ENCODE measurements around the gene CDCA8. TPM values are rescaled to one million over a fixed set of nuclear protein-coding genes. Genes with fewer than 3 reads are reported as not detected.

The CDCA8 gene
- total RNA-seq, 1 experiment from 2014 or later = 28.8 TPM

GRCh38 chr1:37662031-37662755 lies 30.1 kb upstream of the CDCA8 start:
- Histone ChIP-seq H3K27me3 (replicated peaks) (peaks cover 32% of the 10 kb centered on the region), H3K9me3 (replicated peaks) (no peaks in the 10 kb centered on the region), H3K36me3 (no peaks in the 10 kb centered on the region), H3K4me1 (replicated peaks) (no peaks in the 10 kb centered on the region), H3K4me3 (no peak overlapping the region), H3K27ac (no peak overlapping the region)
- DNase-seq (ENCODE audit: low read depth in 1 of 2, low spot score in 2 of 2) = no peak

GRCh38 chr1:37663426-37664000 lies 28.8 kb upstream of the CDCA8 start:
- H3K36me3 ChIP-seq = no peaks in the 10 kb centered on the region
- peaks cover 35% of the 10 kb centered on the region for H3K27me3 ChIP-seq (replicated peaks)
- peak in 1 of 2 experiments; percentile 6 for DNase-seq (ENCODE audit: low read depth in 1 of 2, low spot score in 2 of 2)
- H3K9me3 ChIP-seq (replicated peaks) = no peaks in the 10 kb centered on the region
- no peak overlapping the region for H3K27ac ChIP-seq
- H3K4me3 ChIP-seq = no peak overlapping the region
- no peaks in the 10 kb centered on the region for H3K4me1 ChIP-seq (replicated peaks)

- Histone ChIP-seq H3K4me3 (no peak overlapping the region), H3K9me3 (replicated peaks) (no peaks in the 10 kb centered on the region), H3K27ac (no peak overlapping the region), H3K4me1 (replicated peaks) (no peaks in the 10 kb centered on the region), H3K36me3 (no peaks in the 10 kb centered on the region), H3K27me3 (replicated peaks) (peaks cover 41% of the 10 kb centered on the region)
- DNase-seq (ENCODE audit: low read depth in 1 of 2, low spot score in 2 of 2) = no peak
Measured at GRCh38 chr1:37666241-37666867, 26.0 kb upstream of the CDCA8 start.

- no peaks in the 10 kb centered on the region for H3K36me3 ChIP-seq
- H3K4me3 ChIP-seq = no peak overlapping the region
- H3K27ac ChIP-seq = no peak overlapping the region
- no peak for DNase-seq (ENCODE audit: low read depth in 1 of 2, low spot score in 2 of 2)
- no peaks in the 10 kb centered on the region for H3K9me3 ChIP-seq (replicated peaks)
- no peaks in the 10 kb centered on the region for H3K4me1 ChIP-seq (replicated peaks)
- peaks cover 46% of the 10 kb centered on the region for H3K27me3 ChIP-seq (replicated peaks)
Measured at GRCh38 chr1:37667023-37667671, 25.2 kb upstream of the CDCA8 start.

- Histone ChIP-seq H3K9me3 (replicated peaks) (no peaks in the 10 kb centered on the region), H3K27me3 (replicated peaks) (peaks cover 69% of the 10 kb centered on the region), H3K27ac (no peak overlapping the region), H3K4me3 (no peak overlapping the region), H3K36me3 (no peaks in the 10 kb centered on the region), H3K4me1 (replicated peaks) (no peaks in the 10 kb centered on the region)
- no peak for DNase-seq (ENCODE audit: low read depth in 1 of 2, low spot score in 2 of 2)
Measured at GRCh38 chr1:37670133-37670532, 22.2 kb upstream of the CDCA8 start.

- H3K4me3 ChIP-seq = no peak overlapping the region
- DNase-seq (ENCODE audit: low read depth in 1 of 2, low spot score in 2 of 2) = no peak
- H3K27ac ChIP-seq = no peak overlapping the region
- H3K36me3 ChIP-seq = no peaks in the 10 kb centered on the region
- no peaks in the 10 kb centered on the region for H3K9me3 ChIP-seq (replicated peaks)
- no peaks in the 10 kb centered on the region for H3K4me1 ChIP-seq (replicated peaks)
- peaks cover 70% of the 10 kb centered on the region for H3K27me3 ChIP-seq (replicated peaks)
Measured at GRCh38 chr1:37671261-37671660, 21.1 kb upstream of the CDCA8 start.

- no peaks in the 10 kb centered on the region for H3K4me1 ChIP-seq (replicated peaks)
- DNase-seq (ENCODE audit: low read depth in 1 of 2, low spot score in 2 of 2) = no peak
- H3K36me3 ChIP-seq = no peaks in the 10 kb centered on the region
- H3K27me3 ChIP-seq (replicated peaks) = peaks cover 66% of the 10 kb centered on the region
- no peaks in the 10 kb centered on the region for H3K9me3 ChIP-seq (replicated peaks)
- H3K4me3 ChIP-seq = no peak overlapping the region
- H3K27ac ChIP-seq = no peak overlapping the region
Measured at GRCh38 chr1:37672136-37672870, 20.0 kb upstream of the CDCA8 start.

DNA sequence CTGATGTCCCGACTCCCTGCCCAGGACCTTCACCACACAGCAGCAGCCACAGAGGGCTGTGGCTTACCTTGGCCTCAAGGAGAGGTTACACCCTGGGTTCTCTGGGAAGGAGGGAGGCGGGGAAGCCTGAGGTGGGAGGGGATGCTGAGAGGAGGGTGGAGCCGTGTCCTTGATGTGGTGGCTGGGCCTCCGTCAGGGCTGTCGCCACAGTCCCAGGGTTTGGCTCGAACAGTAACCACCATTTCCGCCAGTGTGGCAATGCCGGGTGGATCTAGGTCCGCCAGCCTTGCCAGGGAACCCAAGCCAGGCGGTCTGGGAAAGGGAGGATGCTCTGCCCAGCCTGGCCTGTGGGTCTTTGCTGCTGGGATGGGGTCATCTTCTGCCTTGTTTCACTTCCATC lies 18.4 kb upstream of the CDCA8 start:
- H3K4me1 ChIP-seq (replicated peaks) = no peaks in the 10 kb centered on the region
- peaks cover 50% of the 10 kb centered on the region for H3K27me3 ChIP-seq (replicated peaks)
- H3K4me3 ChIP-seq = no peak overlapping the region
- H3K36me3 ChIP-seq = no peaks in the 10 kb centered on the region
- H3K9me3 ChIP-seq (replicated peaks) = no peaks in the 10 kb centered on the region
- no peak overlapping the region for H3K27ac ChIP-seq
- DNase-seq (ENCODE audit: low read depth in 1 of 2, low spot score in 2 of 2) = no peak

DNA sequence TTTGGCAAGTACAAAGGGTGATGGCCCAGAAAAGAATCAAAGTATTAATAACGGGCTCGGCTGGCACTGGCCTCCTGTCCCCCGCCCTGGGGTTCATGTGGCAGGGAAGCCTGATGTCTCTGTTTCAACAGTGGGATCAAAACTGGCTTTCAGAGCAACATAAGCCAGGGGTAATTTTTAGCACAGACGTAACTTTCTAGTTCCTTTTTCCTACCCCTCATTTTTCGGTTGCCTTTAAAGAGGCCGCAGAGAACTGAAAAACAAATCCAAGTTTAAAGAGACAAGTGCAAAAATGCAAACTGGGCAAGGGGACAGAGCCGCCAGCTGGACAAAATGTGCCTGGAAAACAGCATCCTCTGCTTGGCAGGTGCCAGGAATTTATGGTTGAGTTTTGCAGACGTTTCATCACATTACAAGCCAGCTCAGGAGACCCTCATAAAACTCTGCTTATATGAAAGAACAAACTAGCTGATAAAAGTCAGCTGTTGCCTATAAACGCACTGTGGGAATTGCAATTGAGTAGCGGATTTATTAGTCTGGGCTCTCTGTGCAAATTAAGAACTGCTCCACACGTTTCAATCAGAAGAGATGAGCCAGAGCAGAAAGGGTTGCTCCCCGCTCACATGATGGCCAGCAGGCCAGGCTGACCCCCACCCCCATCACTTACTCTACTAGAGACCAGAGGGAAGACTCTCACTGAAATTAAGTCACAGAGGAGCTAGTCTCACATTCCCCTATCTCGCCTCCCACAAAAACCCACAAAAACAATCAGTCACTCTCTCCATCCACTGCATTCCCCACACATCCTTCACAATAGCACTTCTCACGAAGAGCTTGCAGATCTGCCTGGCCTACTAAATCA lies 15.8 kb upstream of the CDCA8 start:
- H3K4me3 ChIP-seq = no peak overlapping the region
- no peak overlapping the region for H3K27ac ChIP-seq
- no peak for DNase-seq (ENCODE audit: low read depth in 1 of 2, low spot score in 2 of 2)
- peaks cover 5% of the 10 kb centered on the region for H3K36me3 ChIP-seq
- H3K9me3 ChIP-seq (replicated peaks) = no peaks in the 10 kb centered on the region
- no peaks in the 10 kb centered on the region for H3K4me1 ChIP-seq (replicated peaks)
- peaks cover 32% of the 10 kb centered on the region for H3K27me3 ChIP-seq (replicated peaks)

DNA sequence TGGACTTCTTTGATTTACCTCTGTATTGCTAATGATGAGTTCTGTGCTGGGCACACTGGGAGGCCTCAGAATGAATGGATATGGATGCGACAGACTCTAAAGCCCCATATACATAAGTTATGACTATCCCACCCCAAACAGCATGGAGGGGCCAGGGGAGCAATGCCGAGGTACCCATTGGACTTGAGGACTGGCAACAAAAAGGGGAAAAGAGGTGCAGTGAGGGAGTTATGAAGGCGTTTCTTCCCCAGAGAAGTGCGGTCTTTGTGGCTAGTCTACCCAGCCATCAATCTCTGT lies 15.2 kb upstream of the CDCA8 start:
- Histone ChIP-seq H3K4me1 (replicated peaks) (no peaks in the 10 kb centered on the region), H3K27me3 (replicated peaks) (peaks cover 29% of the 10 kb centered on the region), H3K36me3 (peaks cover 9% of the 10 kb centered on the region), H3K27ac (no peak overlapping the region), H3K9me3 (replicated peaks) (no peaks in the 10 kb centered on the region), H3K4me3 (no peak overlapping the region)
- no peak for DNase-seq (ENCODE audit: low read depth in 1 of 2, low spot score in 2 of 2)

DNA sequence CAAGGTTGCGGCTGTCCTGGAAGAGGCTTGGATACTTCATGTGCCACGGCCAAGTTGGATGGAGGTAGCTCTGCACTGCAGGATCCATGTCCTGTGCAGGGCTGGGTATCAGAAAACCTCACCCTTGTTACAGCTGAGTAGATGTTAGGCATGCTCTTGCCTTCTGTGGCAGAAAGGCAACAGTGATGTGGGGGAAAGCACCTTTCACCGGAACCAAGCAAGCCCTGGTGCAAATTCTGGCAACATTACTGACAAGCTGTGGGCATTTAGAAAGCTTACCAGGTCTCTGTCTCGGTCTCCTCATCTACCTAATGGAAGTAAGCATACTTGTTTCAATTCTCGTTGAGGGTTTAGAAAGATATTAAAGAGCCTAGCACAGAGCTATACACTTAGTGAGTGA lies 14.5 kb upstream of the CDCA8 start:
- no peak overlapping the region for H3K27ac ChIP-seq
- peaks cover 24% of the 10 kb centered on the region for H3K27me3 ChIP-seq (replicated peaks)
- no peaks in the 10 kb centered on the region for H3K9me3 ChIP-seq (replicated peaks)
- H3K36me3 ChIP-seq = peaks cover 16% of the 10 kb centered on the region
- no peak for DNase-seq (ENCODE audit: low read depth in 1 of 2, low spot score in 2 of 2)
- no peak overlapping the region for H3K4me3 ChIP-seq
- H3K4me1 ChIP-seq (replicated peaks) = no peaks in the 10 kb centered on the region

GRCh38 chr1:37680933-37681332 lies 11.4 kb upstream of the CDCA8 start:
- Histone ChIP-seq H3K27ac (no peak overlapping the region), H3K4me1 (replicated peaks) (no peaks in the 10 kb centered on the region), H3K27me3 (replicated peaks) (0 out of 2 replicates have a peak, but pooled peaks cover 3% of the 10 kb centered on the region), H3K4me3 (no peak overlapping the region), H3K36me3 (peaks cover 41% of the 10 kb centered on the region), H3K9me3 (replicated peaks) (no peaks in the 10 kb centered on the region)
- DNase-seq (ENCODE audit: low read depth in 1 of 2, low spot score in 2 of 2) = no peak
